HCT116 (cell line): ENCODE data around the gene ALOX15. TPM values are rescaled to one million over a fixed set of nuclear protein-coding genes. Genes with fewer than 3 reads are reported as not detected.

Experiments
- ATAC-seq: fragments of 200-7000 bp; cut with Tn5 transposase; 2 replicates; pipeline ENCODE4 v1.9.1; 2020; ENCODE audit warnings: mild to moderate bottlenecking, moderate library complexity
- BruUV-seq: library from RNA; stranded (reverse); fragments of 400-500 nt; replicated peaks from 2 replicates; lab custom pipeline; 2021; lab: Mats Ljungman, UMichigan
- CTCF ChIA-PET: fragments of 300-600 bp; sonication (Branson Sonifier 250); formaldehyde crosslinking; loops from one replicate; lab custom pipeline; 2021; ENCODE audit warnings: antibody characterized with exemption; lab: Charles Lee
- POLR2A ChIA-PET: fragments of 300-600, 350-600 bp; sonication (Branson Sonifier 250); formaldehyde crosslinking; loops from one replicate; lab custom pipeline; 2021; ENCODE audit warnings: antibody characterized with exemption; lab: Charles Lee
- RAD21 ChIA-PET, 2 experiments: fragments of 300-600 bp; sonication (Branson Sonifier 250); formaldehyde crosslinking; loops; one replicate each; lab custom pipeline; 2023; ENCODE audit warnings: low total read pairs in 2 of 2; ENCODE audit not compliant: uncharacterized antibody in 2 of 2, unreplicated experiment in 2 of 2, low non-redundant PET in 1 of 2; lab: Charles Lee
- DNase-seq: peaks from one replicate; pipeline ENCODE4 v3.0.0-alpha.2; 2010; ENCODE audit warnings: low read depth, low spot score
- H2AFZ ChIP-seq: fragments of 200-600 bp; shearing (Covaris generic), sonication (generic); 2 replicates; pipeline ENCODE4 v1.6.1; 2017; ENCODE audit warnings: low read depth, mixed run types, mixed read lengths, antibody characterized with exemption, low read length; ENCODE audit not compliant: poor library complexity, severe bottlenecking
- H3K27ac ChIP-seq: 2 replicates; pipeline ENCODE4 v1.5.1; 2012; ENCODE audit warnings: low read depth, low read length
- H3K27me3 ChIP-seq: fragments of 200-600 bp; sonication (generic); 2 replicates; pipeline ENCODE4 v1.6.1; 2016; ENCODE audit warnings: mixed run types, low read length, mixed read lengths; ENCODE audit not compliant: insufficient read depth
- H3K36me3 ChIP-seq, 2 experiments: fragments of 200-500 bp in 1 of 2; fragments of 200-600 bp in 1 of 2; sonication (Bioruptor generic) in 1 of 2; sonication (generic) in 1 of 2; 2 replicates each; pipeline versions ENCODE4 v1.5.1 to v1.6.1; 2014 to 2016; ENCODE audit warnings: low read length in 2 of 2, inconsistent platforms in 1 of 2, mixed read lengths in 1 of 2, mixed run types in 1 of 2; ENCODE audit not compliant: insufficient read depth in 2 of 2, control insufficient read depth in 1 of 2
- H3K4me1 ChIP-seq, 2 experiments: fragments of 200-600 bp in 1 of 2; sonication (generic) in 1 of 2; 2 replicates each; pipeline versions ENCODE4 v1.5.1 to v1.6.1; 2012 to 2017; ENCODE audit warnings: low read length in 2 of 2, inconsistent platforms in 1 of 2, mild to moderate bottlenecking in 1 of 2, mixed read lengths in 1 of 2, mixed run types in 1 of 2, moderate library complexity in 1 of 2; ENCODE audit not compliant: insufficient read depth in 2 of 2, control insufficient read depth in 1 of 2
- H3K4me2 ChIP-seq: fragments of 200-600 bp; sonication (generic); 2 replicates; pipeline ENCODE4 v1.6.1; 2017; ENCODE audit warnings: mixed run types, low read length, mixed read lengths
- H3K4me3 ChIP-seq, 2 experiments: fragments of 200-600 bp in 1 of 2; sonication (generic) in 1 of 2; replicated peaks in 1 of 2; 2 replicates each; pipeline ENCODE4 v1.5.1; 2011 to 2016; ENCODE audit warnings: low read length in 2 of 2, control low read depth in 1 of 2, low read depth in 1 of 2, mild to moderate bottlenecking in 1 of 2, mixed read lengths in 1 of 2, mixed run types in 1 of 2
- H3K79me2 ChIP-seq: fragments of 200-600 bp; sonication (generic); 2 replicates; pipeline ENCODE4 v1.6.1; 2017; ENCODE audit warnings: mild to moderate bottlenecking, mixed run types, low read length, moderate library complexity, mixed read lengths; ENCODE audit not compliant: insufficient read depth
- H3K9ac ChIP-seq: fragments of 200-600 bp; sonication (generic); 2 replicates; pipeline ENCODE4 v1.6.1; 2016; ENCODE audit warnings: low read length, mixed read lengths
- H3K9me2 ChIP-seq: fragments of 200-600 bp; sonication (generic), shearing (Covaris generic); 2 replicates; pipeline ENCODE4 v1.6.1; 2017; ENCODE audit warnings: mixed run types, mild to moderate bottlenecking, moderate library complexity; ENCODE audit not compliant: insufficient read depth
- H3K9me3 ChIP-seq, 2 experiments: fragments of 200-500 bp in 1 of 2; fragments of 200-600 bp in 1 of 2; sonication (Bioruptor generic) in 1 of 2; sonication (generic) in 1 of 2; 2 replicates each; pipeline ENCODE4 v1.6.1; 2014 to 2017; ENCODE audit warnings: low read length in 2 of 2, mixed read lengths in 2 of 2, inconsistent platforms in 1 of 2, low read depth in 1 of 2, mild to moderate bottlenecking in 1 of 2, mixed run types in 1 of 2, moderate library complexity in 1 of 2; ENCODE audit not compliant: control insufficient read depth in 1 of 2, insufficient read depth in 1 of 2
- H4K20me1 ChIP-seq: fragments of 200-600 bp; sonication (generic), shearing (Covaris generic); 2 replicates; pipeline ENCODE4 v1.6.1; 2017; ENCODE audit warnings: mixed run types, mild to moderate bottlenecking, moderate library complexity; ENCODE audit not compliant: insufficient read depth
- ATF3 ChIP-seq: IDR thresholded peaks from 2 replicates; pipeline ENCODE4 v1.6.1; 2012
- CBX3 ChIP-seq: IDR thresholded peaks from 2 replicates; pipeline ENCODE4 v1.6.1; 2012; ENCODE audit warnings: low read depth
- CTCF ChIP-seq, 3 experiments: fragments of 200-600 bp in 1 of 3; sonication (generic) in 1 of 3; IDR thresholded peaks in 2 of 3; conservative IDR thresholded peaks in 1 of 3; 2 replicates each; pipeline ENCODE4 v1.5.1; 2012 to 2017; ENCODE audit warnings: low read depth in 2 of 3, low read length in 2 of 3, antibody characterized with exemption in 1 of 3, borderline replicate concordance in 1 of 3, control low read depth in 1 of 3, mild to moderate bottlenecking in 1 of 3, mixed read lengths in 1 of 3, mixed run types in 1 of 3, moderate library complexity in 1 of 3; ENCODE audit not compliant: insufficient read depth in 1 of 3
- EGR1 ChIP-seq: IDR thresholded peaks from 2 replicates; pipeline ENCODE4 v1.6.1; 2012; ENCODE audit warnings: low read depth
- ELF1 ChIP-seq: IDR thresholded peaks from 2 replicates; pipeline ENCODE4 v1.6.1; 2012; ENCODE audit warnings: low read depth, borderline replicate concordance
- EZH2 ChIP-seq: fragments of 200-600 bp; sonication (generic); IDR thresholded peaks from 2 replicates; pipeline ENCODE4 v1.6.1; 2017; ENCODE audit warnings: antibody characterized with exemption, mixed run types
- EZH2phosphoT487 ChIP-seq: fragments of 200-600 bp; IDR thresholded peaks from 2 replicates; pipeline ENCODE4 v1.6.1; 2018; ENCODE audit warnings: antibody characterized with exemption, borderline replicate concordance
- MAX ChIP-seq: IDR thresholded peaks from 2 replicates; pipeline ENCODE4 v1.6.1; 2012
- POLR2A ChIP-seq: IDR thresholded peaks from 2 replicates; pipeline ENCODE4 v1.7.0; 2011; ENCODE audit warnings: borderline replicate concordance; ENCODE audit not compliant: insufficient read depth, insufficient read length; ENCODE audit errors: extremely low read depth
- RAD21 ChIP-seq: IDR thresholded peaks from 2 replicates; pipeline ENCODE4 v1.6.1; 2012; ENCODE audit warnings: low read depth, mild to moderate bottlenecking
- REST ChIP-seq: IDR thresholded peaks from 2 replicates; pipeline ENCODE4 v1.6.1; 2012; ENCODE audit warnings: low read depth
- SP1 ChIP-seq: IDR thresholded peaks from 2 replicates; pipeline ENCODE4 v1.6.1; 2012; ENCODE audit warnings: low read depth
- SRF ChIP-seq: IDR thresholded peaks from 2 replicates; pipeline ENCODE4 v1.6.1; 2012; ENCODE audit warnings: low read depth
- TCF7L2 ChIP-seq: IDR thresholded peaks from 2 replicates; pipeline ENCODE4 v1.7.0; 2011; ENCODE audit warnings: borderline replicate concordance, inconsistent platforms; ENCODE audit not compliant: insufficient read depth, insufficient read length; ENCODE audit errors: extremely low read depth
- ZBTB33 ChIP-seq: IDR thresholded peaks from 2 replicates; pipeline ENCODE4 v1.6.1; 2011; ENCODE audit warnings: mild to moderate bottlenecking, low read length, moderate library complexity; ENCODE audit not compliant: insufficient replicate concordance; ENCODE audit errors: extremely low read depth
- ZFX ChIP-seq: fragments of 450-650 bp; IDR thresholded peaks from 2 replicates; pipeline ENCODE4 v1.6.1; 2017
- intact Hi-C: fragments of 100-400 bp; cut with micrococcal nuclease; formaldehyde crosslinking; loops from 2 replicates; pipeline ENCODE4 v1.10.0; 2022
- total RNA-seq: library from RNA; stranded (reverse); gene quantifications from one replicate; pipeline ENCODE4 v1.2.1, GENCODE V29; 2021; ENCODE audit not compliant: unreplicated experiment

The ALOX15 gene
- total RNA-seq, 1 experiment from 2014 or later = 0.57 TPM

- H3K9me2 ChIP-seq = no peaks in the 10 kb centered on the region
- H3K9ac ChIP-seq = no peak overlapping the region
- no peaks in the 10 kb centered on the region for H3K9me3 ChIP-seq
- POLR2A ChIA-PET = no interaction called here
- H3K4me3 ChIP-seq = no peak overlapping the region
- H2AFZ ChIP-seq = no peak overlapping the region
- H3K79me2 ChIP-seq = no peaks in the 10 kb centered on the region
- intact Hi-C loops = no loop called here
- H3K4me1 ChIP-seq = no peaks in the 10 kb centered on the region
- DNase-seq (no peak), ATAC-seq (peak; percentile 44)
- BruUV-seq = no TSS peak
- no peak overlapping the region for H3K27ac ChIP-seq
- CTCF ChIA-PET = no interaction called here
- no peak overlapping the region for H3K4me2 ChIP-seq
- no peaks in the 10 kb centered on the region for H3K27me3 ChIP-seq
- no peak for TF ChIP-seq EZH2
- no peak for TF ChIP-seq SP1
- TF ChIP-seq REST = no peak
- no peak for TF ChIP-seq CBX3
- no peak for TF ChIP-seq EGR1
- no peak for TF ChIP-seq ELF1
- no peak for TF ChIP-seq ZFX
- no peak for TF ChIP-seq POLR2A
- no peak for TF ChIP-seq TCF7L2
- TF ChIP-seq MAX = no peak
- no peak for TF ChIP-seq ZBTB33
- no peak for TF ChIP-seq SRF
- TF ChIP-seq EZH2phosphoT487 = no peak
- TF ChIP-seq RAD21 = no peak
- TF ChIP-seq ATF3 = no peak
- TF ChIP-seq CTCF (IDR thresholded peaks at IDR 0.05 in 2 of 3, conservative IDR thresholded peaks at IDR 0.05 in 1 of 3; ENCODE audit: borderline replicate concordance in 1 of 3, insufficient read depth in 1 of 3, low read depth in 2 of 3, low read length in 2 of 3) = no peak
- no peaks in the 10 kb centered on the region for H3K36me3 ChIP-seq
- no peaks in the 10 kb centered on the region for H4K20me1 ChIP-seq
- RAD21 ChIA-PET = no interaction called here
Observed at GRCh38 chr17:4632581-4632920, 8.9 kb downstream of the ALOX15 start.
